GM15510 (cell line): ENCODE results near the gene SMOC2.

ENCODE experiments used
- POLR2A ChIP-seq: IDR thresholded peaks from 3 replicates; pipeline ENCODE4 v1.6.1; 2011; ENCODE audit warnings: borderline replicate concordance; ENCODE audit not compliant: insufficient read length; ENCODE audit errors: extremely low read depth

Gene SMOC2

GRCh38 chr6:168527451-168528210 lies 86.6 kb downstream of the SMOC2 start:
- TF ChIP-seq POLR2A = no peak

- no peak for TF ChIP-seq POLR2A
Observed at GRCh38 chr6:168528474-168529095, 87.6 kb downstream of the SMOC2 start.

- no peak for TF ChIP-seq POLR2A
Observed at GRCh38 chr6:168529214-168529613, 88.2 kb downstream of the SMOC2 start.

- no peak for TF ChIP-seq POLR2A
Observed at GRCh38 chr6:168530653-168531071, 89.7 kb downstream of the SMOC2 start.

DNA sequence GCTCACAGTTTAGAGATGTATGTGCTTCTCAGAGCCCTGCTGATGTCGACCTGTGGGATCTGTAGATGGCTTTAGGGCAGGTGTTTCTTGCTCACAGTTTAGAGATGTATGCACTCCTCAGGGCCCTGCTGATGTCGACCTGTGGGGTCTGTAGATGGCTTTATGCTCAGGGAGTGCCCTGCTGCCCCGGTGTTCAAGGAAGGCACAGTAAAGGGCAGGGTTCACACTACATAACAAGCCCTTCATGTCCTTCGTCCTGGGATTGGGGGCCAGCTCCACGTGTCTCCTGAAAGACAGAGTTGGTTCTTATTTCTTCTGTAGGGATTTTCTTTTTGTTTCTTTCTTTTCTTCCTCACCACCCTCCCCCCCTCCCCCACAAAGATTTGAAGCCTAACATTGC lies 91.1 kb downstream of the SMOC2 start:
- TF ChIP-seq POLR2A = no peak

DNA sequence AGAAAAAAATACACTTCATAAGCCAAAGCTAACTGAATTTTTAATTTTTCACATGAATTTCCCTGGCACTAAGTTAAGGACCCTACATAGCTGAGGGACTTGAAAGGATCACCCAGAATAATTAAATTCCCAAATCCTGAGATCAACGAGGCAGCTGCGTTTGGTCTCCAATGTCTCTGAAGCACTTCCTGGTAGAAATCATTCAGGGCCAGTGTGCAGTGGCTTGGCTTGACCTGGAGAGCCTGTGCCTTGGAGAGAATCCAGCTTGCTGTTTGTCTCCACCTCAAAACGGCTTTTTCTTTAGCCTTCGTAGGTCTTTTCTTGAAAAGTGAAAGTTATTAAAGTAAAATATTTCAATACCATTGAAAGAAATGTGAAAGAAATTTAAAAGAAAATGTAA lies 92.4 kb downstream of the SMOC2 start:
- no peak for TF ChIP-seq POLR2A

- no peak for TF ChIP-seq POLR2A
Observed at GRCh38 chr6:168534265-168534664, 93.3 kb downstream of the SMOC2 start.

DNA sequence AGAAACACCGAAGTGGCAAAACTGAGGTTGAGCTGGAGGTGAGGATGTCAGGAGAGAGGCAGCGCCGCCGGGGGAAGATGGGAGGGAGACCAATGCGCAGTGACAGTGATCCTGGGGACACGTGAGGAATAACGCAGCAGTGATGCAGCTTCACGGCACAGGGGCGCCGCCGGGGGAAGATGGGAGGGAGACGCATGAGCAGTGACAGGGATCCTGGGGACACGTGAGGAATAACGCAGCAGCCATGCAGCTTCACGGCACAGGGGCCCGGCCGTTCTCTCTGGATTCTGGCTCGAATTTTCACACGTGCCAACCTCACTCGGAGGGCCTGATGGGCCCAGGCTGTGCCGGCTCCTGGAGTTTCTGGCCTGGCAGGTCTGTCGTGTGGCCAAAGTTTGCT lies 94.7 kb downstream of the SMOC2 start:
- TF ChIP-seq POLR2A = no peak

GRCh38 chr6:168536196-168536595 lies 95.2 kb downstream of the SMOC2 start:
- TF ChIP-seq POLR2A = no peak

DNA sequence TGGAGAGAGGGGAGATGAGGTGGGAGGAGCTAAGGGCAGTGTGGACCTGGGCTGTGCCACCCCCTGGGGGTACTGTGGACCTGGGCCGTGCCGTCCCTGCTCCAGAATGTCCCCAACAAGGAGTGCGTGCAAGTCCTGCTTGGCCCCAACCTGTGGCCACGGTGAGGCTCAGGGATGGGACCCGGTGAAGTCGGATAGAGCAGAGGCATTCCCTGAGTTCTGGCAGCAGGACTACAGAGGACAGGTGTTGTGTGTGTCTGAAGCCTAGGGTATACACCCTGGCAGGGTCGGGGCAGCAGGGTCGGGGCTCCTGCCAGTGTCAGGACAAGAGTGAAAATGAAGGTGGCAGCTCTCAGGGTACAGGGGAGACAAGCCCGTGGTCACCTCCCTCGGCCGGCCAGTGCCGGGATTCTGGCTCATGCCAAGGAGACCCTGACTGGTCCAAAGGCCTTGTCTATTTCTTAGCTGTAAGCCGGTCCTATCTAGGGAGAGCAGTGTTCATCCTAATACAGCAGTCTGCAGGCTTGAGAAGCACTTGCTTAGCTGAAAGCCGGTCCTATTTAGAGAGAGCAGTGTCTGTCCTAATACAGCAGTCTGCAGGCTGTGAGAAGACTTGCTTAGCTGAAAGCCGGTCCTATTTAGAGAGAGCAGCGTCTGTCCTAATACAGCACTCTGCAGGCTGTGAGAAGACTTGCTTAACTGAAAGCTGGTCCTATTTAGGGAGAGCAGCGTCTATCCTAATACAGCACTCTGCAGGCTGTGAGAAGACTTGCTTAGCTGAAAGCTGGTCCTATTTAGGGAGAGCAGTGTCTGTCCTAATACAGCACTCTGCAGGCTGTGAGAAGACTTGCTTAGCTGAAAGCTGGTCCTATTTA lies 95.9 kb downstream of the SMOC2 start:
- TF ChIP-seq POLR2A = no peak

DNA sequence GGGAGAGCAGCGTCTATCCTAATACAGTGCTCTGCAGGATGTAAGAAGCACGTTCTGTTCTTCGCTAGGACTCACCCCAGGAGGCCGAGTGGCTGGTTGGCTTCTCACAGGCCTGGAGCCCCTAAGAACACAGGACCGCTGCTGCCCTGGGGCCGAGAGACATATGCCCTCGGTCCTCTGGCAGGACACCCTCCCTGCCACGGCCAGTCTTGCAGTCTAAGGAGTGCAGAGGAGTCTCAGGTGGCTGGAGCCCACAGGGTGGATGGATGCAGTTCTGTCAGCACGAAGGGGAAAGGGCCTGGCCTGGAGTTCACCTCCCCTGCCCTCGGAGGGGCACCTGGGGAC lies 96.5 kb downstream of the SMOC2 start:
- no peak for TF ChIP-seq POLR2A

GRCh38 chr6:168538892-168539811 lies 98.2 kb downstream of the SMOC2 start:
- no peak for TF ChIP-seq POLR2A

DNA sequence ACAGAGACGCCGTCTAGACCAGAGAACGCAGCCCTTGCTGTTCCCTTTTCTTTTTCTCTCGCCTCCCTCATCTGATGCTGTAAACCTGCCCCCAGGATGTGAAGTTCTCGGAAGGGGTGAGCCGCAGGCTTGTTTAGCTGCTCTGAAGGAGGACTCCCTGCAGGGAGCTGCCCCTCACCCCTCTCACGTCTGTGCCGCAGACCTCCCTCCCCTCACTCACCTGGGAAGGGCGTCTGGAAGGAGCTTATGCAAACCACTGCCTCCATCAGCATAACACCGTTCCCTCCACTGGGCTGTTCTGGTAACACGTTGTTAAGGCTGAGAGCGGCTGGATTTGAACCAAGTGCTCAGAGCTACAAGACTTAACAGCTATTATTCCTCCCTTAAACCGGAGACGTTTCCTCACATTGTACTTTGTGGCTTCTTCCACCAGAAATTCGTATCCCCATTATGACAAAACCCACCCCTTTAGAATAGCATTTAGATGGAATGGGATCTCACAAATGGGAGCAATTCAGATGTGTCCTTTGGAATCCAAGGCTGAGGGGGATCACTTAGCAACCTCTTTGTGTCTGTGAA lies 99.8 kb downstream of the SMOC2 start:
- no peak for TF ChIP-seq POLR2A

DNA sequence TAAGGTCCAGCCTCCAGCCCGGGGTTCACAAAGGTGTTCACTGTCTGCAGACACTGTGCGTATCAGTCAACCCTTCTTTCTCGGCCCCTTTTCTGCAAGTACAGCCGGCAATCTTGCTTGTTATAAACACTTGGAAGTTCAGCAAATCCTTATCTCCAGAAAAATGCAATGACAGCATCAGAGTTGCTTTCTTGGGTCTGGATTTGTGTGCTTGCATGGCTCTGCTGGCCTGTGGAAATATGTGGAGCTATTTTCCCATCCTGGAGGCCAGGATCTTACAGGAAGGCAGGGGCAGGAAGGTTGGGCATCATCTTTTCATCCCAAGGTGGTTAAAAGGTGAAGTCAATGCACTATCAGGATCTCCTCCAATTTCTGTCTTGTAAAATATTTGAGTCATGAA lies 100.3 kb downstream of the SMOC2 start:
- TF ChIP-seq POLR2A = no peak

- no peak for TF ChIP-seq POLR2A
Observed at GRCh38 chr6:168542301-168542700, 101.3 kb downstream of the SMOC2 start.

GRCh38 chr6:168545428-168545827 lies 104.4 kb downstream of the SMOC2 start:
- TF ChIP-seq POLR2A = no peak
